DND-41 (cell line): ENCODE data around the gene CREBBP.

Experiments used
- ATAC-seq: fragments of 200-7000 bp; cut with Tn5 transposase; 3 replicates; pipeline ENCODE4 v1.9.1; 2021; ENCODE audit warnings: low read depth; ENCODE audit not compliant: insufficient read depth
- DNase-seq: peaks from one replicate; pipeline ENCODE4 v3.0.0-alpha.2; 2020
- H2AFZ ChIP-seq: 2 replicates; pipeline ENCODE4 v1.6.0; 2012; ENCODE audit warnings: low read depth, low read length
- H3K27ac ChIP-seq: 2 replicates; pipeline ENCODE4 v1.5.1; 2012; ENCODE audit warnings: low read length, inconsistent platforms
- H3K27me3 ChIP-seq: fragments of 200-600 bp; sonication (generic); 2 replicates; pipeline ENCODE4 v1.6.0; 2012; ENCODE audit warnings: low read length, mild to moderate bottlenecking, inconsistent platforms; ENCODE audit not compliant: insufficient read depth, poor library complexity
- H3K36me3 ChIP-seq: 2 replicates; pipeline ENCODE4 v1.5.1; 2012; ENCODE audit warnings: low read length, inconsistent platforms; ENCODE audit not compliant: insufficient read depth
- H3K4me1 ChIP-seq: 2 replicates; pipeline ENCODE4 v1.5.1; 2012; ENCODE audit warnings: mild to moderate bottlenecking, low read length; ENCODE audit not compliant: insufficient read depth
- H3K4me2 ChIP-seq: 2 replicates; pipeline ENCODE4 v1.6.0; 2012; ENCODE audit warnings: mild to moderate bottlenecking, moderate library complexity, low read length, inconsistent platforms; ENCODE audit not compliant: insufficient read depth
- H3K4me3 ChIP-seq, 2 experiments: fragments of 200-600 bp in 1 of 2; shearing (Covaris generic) in 1 of 2; 2 replicates each; pipeline ENCODE4 v1.5.1; 2012 to 2016; ENCODE audit warnings: inconsistent platforms in 2 of 2, low read length in 2 of 2, mild to moderate bottlenecking in 2 of 2, low read depth in 1 of 2, moderate library complexity in 1 of 2
- H3K79me2 ChIP-seq: 2 replicates; pipeline ENCODE4 v1.6.0; 2012; ENCODE audit warnings: low read length, inconsistent platforms; ENCODE audit not compliant: insufficient read depth
- H3K9ac ChIP-seq: 2 replicates; pipeline ENCODE4 v1.6.0; 2012; ENCODE audit warnings: low read depth, mild to moderate bottlenecking, inconsistent platforms, low read length, moderate library complexity
- H3K9me3 ChIP-seq: 2 replicates; pipeline ENCODE4 v1.5.1; 2012; ENCODE audit warnings: low read length, moderate library complexity, mild to moderate bottlenecking, inconsistent platforms; ENCODE audit not compliant: insufficient read depth, severe bottlenecking
- H4K20me1 ChIP-seq: 2 replicates; pipeline ENCODE4 v1.6.0; 2012; ENCODE audit warnings: low read length; ENCODE audit not compliant: insufficient read depth
- CTCF ChIP-seq: IDR thresholded peaks from 2 replicates; pipeline ENCODE4 v1.5.1; 2012; ENCODE audit warnings: borderline replicate concordance, low read length, moderate library complexity, mild to moderate bottlenecking; ENCODE audit not compliant: poor library complexity, severe bottlenecking; ENCODE audit errors: extremely low read depth
- EZH2 ChIP-seq: IDR thresholded peaks from 3 replicates; pipeline ENCODE4 v1.6.1; 2012; ENCODE audit warnings: borderline replicate concordance, low read depth, mild to moderate bottlenecking, moderate library complexity, low read length, inconsistent platforms; ENCODE audit not compliant: severe bottlenecking

Gene CREBBP

GRCh38 chr16:3838600-3839401 is 41.7 kb downstream of the CREBBP start:
- no peak overlapping the region for H3K27ac ChIP-seq
- no peaks in the 10 kb centered on the region for H3K27me3 ChIP-seq
- H3K4me2 ChIP-seq = no peak overlapping the region
- H3K4me1 ChIP-seq = no peaks in the 10 kb centered on the region
- DNase-seq (no peak), ATAC-seq (no peak)
- H3K36me3 ChIP-seq = peaks cover 22% of the 10 kb centered on the region; the same call in 1 of the 2 replicates
- H3K4me3 ChIP-seq = no peak overlapping the region
- no peak overlapping the region for H3K9ac ChIP-seq
- peaks cover 52% of the 10 kb centered on the region; the same call in 1 of the 2 replicates for H4K20me1 ChIP-seq
- H3K79me2 ChIP-seq = peaks cover 90% of the 10 kb centered on the region
- H3K9me3 ChIP-seq = peaks cover 1% of the 10 kb centered on the region
- TF ChIP-seq CTCF (no peak), EZH2 (no peak)
- H2AFZ ChIP-seq = no peak overlapping the region

- no peak overlapping the region for H3K27ac ChIP-seq
- peaks cover 8% of the 10 kb centered on the region for H3K9me3 ChIP-seq
- H2AFZ ChIP-seq = no peak overlapping the region
- peaks cover 90% of the 10 kb centered on the region for H3K79me2 ChIP-seq
- no peak overlapping the region for H3K4me3 ChIP-seq
- ATAC-seq = no peak
- no peaks in the 10 kb centered on the region for H3K27me3 ChIP-seq
- no peak for DNase-seq
- H3K4me2 ChIP-seq = no peak overlapping the region
- peaks cover 27% of the 10 kb centered on the region for H3K36me3 ChIP-seq
- no peak overlapping the region for H3K9ac ChIP-seq
- H4K20me1 ChIP-seq = peaks cover 47% of the 10 kb centered on the region; the same call in 1 of the 2 replicates
- TF ChIP-seq CTCF (no peak), EZH2 (no peak)
- no peaks in the 10 kb centered on the region for H3K4me1 ChIP-seq
These were observed 42.5 kb downstream of the CREBBP start for GRCh38 chr16:3837851-3838586.

GRCh38 chr16:3836641-3837040 is 43.9 kb downstream of the CREBBP start:
- H3K4me3 ChIP-seq = no peak overlapping the region
- peaks cover 51% of the 10 kb centered on the region; the same call in 1 of the 2 replicates for H4K20me1 ChIP-seq
- no peak for ATAC-seq
- no peak overlapping the region for H3K27ac ChIP-seq
- H2AFZ ChIP-seq = no peak overlapping the region
- H3K79me2 ChIP-seq = peaks cover 92% of the 10 kb centered on the region
- no peak for DNase-seq
- H3K36me3 ChIP-seq = peaks cover 35% of the 10 kb centered on the region
- H3K4me2 ChIP-seq = no peak overlapping the region
- H3K9ac ChIP-seq = no peak overlapping the region
- TF ChIP-seq CTCF = no peak
- no peaks in the 10 kb centered on the region for H3K4me1 ChIP-seq
- peaks cover 12% of the 10 kb centered on the region for H3K9me3 ChIP-seq
- no peaks in the 10 kb centered on the region for H3K27me3 ChIP-seq
